GM21717 (cell line): ENCODE results near the gene MYH10.

Experiments used
- ATAC-seq: cut with Tn5 transposase; IDR thresholded peaks from one replicate; pipeline ENCODE4 v1.9.1; 2021; ENCODE audit warnings: mild to moderate bottlenecking, moderate library complexity; ENCODE audit not compliant: unreplicated experiment

The MYH10 gene

GRCh38 chr17:8499614-8500013 lies 130.9 kb downstream of the MYH10 start:
- ATAC-seq = no peak

GRCh38 chr17:8499171-8499570 lies 131.4 kb downstream of the MYH10 start:
- no peak for ATAC-seq

DNA sequence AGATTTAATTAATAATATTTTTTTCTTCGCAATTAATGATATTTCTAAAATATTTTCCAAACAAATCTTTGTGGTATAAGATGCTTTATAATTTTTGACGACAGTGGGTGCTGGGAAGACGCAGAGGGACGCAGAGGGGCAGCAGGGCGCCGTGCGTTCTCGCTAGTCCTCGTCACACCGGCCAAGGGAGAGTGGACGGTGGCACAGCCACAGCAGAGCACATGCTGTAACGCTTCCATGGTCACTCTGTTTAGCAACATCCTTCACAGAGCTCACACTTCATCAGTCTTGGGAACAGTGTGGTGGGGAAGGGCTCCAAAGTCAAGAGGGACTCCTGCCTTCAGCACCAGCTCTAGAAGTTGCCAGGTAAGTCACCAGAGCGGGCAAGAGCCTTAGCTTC lies 134.4 kb downstream of the MYH10 start:
- ATAC-seq = no peak

DNA sequence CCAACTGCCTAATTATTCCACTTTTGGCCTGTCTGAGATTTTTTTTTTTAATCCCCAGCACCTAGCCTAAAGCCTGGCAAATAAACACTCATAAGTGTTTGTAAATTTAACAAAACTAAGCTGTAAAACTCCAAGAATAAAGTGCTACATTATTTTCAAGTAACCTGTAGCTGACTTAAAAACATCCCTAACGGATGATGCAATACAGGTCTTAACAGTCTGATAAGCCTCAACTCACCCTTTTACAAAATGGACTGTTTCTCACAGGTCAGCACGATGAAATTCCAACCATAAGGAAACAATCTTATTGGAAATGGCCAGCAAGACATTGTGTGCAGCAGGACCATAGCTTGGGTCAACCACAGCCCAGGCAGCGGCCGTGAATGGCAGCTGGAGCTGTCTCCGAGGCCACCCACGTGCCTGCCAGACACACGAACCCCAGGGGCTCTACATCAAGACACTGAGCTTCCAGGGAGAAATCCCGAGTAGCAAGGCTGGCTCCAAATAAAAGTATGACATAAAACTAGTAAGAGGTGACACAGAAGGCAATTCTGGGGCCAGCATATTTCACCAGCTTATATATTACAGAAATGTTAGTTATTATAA lies 135.9 kb downstream of the MYH10 start:
- no peak for ATAC-seq

- no peak for ATAC-seq
Observed at GRCh38 chr17:8494021-8494420, 136.5 kb downstream of the MYH10 start.

- no peak for ATAC-seq
Observed at GRCh38 chr17:8492121-8492520, 138.4 kb downstream of the MYH10 start.

DNA sequence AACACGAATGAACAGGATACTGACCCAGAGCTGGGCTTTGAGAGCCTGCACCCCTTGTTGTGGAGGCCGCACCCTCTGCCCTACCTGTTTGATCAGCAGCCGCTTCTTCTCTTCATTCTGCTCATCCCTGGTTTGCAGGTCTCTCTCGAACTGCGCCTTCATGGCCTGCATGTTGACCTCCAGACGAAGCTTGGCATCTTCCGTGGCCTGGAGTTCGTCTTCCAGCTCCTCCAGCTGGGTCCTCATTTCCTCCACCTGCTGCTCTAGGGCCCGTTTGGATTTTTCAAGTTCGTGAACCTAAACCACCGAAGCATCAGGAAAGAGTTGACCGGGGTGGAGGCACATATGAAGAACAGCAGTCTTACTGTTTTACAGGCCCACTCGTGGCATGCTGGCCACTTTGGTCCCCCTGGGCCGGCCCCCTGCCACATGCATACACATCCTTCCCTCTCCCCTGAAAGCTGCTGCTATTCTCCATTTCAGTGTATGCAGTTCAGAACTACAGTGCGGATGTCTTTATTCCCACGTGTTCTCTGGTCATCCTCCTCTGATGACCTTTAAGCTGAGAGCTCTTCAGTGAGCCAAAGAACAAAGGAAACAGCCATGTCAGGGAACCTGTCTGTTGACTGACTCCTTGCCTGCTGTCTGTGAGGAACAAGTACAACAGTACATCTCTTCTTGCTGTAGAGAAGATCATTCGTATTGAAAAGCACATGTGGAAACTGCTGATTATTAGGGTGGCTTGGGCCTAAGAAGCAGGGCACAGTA lies 140.1 kb downstream of the MYH10 start:
- ATAC-seq = no peak

DNA sequence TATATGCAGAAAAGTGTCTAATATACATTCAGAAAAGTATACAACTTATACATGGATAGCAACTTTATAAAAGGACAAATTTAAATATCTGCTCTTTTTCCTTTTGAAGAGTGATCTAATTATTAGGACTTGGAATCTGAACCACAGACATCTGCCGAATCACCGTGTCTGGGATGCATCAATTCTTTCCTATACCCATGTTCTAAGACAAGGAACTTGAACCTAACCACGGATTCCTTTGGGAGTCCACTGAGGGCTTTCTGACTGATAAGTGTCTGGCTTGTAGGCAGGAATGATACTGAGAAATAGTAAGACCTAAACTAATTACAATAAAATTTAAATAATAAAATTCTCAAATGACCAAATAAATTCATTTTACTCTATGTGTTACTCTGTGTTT lies 140.7 kb downstream of the MYH10 start:
- no peak for ATAC-seq

- no peak for ATAC-seq
Observed at GRCh38 chr17:8488901-8489300, 141.6 kb downstream of the MYH10 start.

DNA sequence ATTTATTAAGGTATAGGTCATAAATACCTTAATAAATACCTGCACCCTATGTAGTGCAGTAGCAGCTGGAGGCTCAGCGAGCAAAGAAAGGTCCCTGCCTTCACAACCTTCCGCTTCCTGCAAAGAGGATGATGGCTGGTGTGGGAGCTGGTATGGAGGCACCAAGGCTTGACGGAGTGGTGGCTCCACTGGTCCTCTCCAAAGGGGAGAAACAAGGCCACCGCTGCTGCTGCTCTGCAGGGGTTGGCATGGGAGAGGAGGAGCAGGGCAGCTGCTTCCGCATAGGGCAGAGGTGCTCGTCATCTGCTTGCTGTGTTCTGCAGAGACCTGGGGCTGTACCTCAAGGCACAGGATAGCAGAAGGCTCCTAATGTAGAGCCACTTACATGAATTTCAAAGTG lies 142.0 kb downstream of the MYH10 start:
- ATAC-seq = no peak

- ATAC-seq = no peak
Observed at GRCh38 chr17:8487743-8488142, 142.8 kb downstream of the MYH10 start.

GRCh38 chr17:8487130-8487645 lies 143.3 kb downstream of the MYH10 start:
- no peak for ATAC-seq

DNA sequence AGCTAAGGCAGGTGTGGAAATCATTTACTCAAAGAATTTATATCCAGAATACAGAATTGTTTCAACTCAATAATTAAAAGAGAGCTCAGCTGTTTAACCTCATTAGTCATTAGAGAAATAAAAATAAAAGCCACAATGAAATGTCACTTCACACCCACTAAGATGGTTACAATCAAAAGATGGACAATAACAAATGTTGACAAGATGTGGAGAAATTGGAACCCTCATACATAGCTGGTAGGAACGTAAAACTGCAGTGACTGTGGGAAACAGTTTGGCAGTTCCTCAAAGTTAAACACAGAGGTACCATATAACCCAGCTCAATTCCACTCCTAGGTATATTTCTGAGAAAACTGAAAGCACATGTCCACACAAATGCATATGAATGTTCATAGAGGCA lies 145.0 kb downstream of the MYH10 start:
- ATAC-seq = no peak

DNA sequence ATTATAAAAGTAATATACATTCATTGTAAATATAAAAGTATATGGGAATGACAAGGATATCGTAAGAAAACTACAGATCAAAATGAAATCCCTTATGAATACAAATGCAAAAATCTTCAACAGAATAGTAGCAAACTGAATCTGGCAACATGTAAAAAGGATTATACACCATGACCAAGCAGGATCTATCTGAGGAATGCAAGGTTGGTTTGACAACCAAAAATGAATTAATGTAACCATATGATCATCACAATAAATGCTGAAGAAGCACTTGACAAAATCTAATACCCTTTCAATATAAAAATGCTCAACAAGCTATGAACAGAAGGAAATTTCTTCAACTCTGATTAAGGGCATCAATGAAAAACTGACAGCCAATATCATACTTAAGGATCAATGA lies 146.1 kb downstream of the MYH10 start:
- ATAC-seq = no peak

GRCh38 chr17:8482546-8482945 lies 148.0 kb downstream of the MYH10 start:
- no peak for ATAC-seq

DNA sequence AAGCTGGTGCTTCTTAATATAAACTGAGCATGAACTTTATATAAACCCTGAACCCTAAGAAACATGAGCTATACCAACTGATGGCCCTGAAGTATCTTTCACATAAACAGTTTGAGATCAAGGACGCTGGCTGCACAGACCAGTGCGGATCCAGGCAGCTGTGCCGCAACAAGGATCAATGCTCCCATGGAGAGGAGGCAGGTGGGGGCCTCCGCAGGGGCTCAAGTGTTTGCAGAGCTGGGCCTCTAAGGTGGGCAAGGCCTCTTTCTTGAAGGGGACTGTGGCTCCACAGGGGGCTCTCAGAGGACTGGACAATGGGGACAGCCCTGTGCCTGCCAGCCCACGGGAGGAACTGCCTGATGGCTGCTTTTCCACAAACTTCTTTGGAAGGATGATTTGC lies 148.8 kb downstream of the MYH10 start:
- ATAC-seq = no peak

- no peak for ATAC-seq
Observed at GRCh38 chr17:8481089-8481488, 149.4 kb downstream of the MYH10 start.

DNA sequence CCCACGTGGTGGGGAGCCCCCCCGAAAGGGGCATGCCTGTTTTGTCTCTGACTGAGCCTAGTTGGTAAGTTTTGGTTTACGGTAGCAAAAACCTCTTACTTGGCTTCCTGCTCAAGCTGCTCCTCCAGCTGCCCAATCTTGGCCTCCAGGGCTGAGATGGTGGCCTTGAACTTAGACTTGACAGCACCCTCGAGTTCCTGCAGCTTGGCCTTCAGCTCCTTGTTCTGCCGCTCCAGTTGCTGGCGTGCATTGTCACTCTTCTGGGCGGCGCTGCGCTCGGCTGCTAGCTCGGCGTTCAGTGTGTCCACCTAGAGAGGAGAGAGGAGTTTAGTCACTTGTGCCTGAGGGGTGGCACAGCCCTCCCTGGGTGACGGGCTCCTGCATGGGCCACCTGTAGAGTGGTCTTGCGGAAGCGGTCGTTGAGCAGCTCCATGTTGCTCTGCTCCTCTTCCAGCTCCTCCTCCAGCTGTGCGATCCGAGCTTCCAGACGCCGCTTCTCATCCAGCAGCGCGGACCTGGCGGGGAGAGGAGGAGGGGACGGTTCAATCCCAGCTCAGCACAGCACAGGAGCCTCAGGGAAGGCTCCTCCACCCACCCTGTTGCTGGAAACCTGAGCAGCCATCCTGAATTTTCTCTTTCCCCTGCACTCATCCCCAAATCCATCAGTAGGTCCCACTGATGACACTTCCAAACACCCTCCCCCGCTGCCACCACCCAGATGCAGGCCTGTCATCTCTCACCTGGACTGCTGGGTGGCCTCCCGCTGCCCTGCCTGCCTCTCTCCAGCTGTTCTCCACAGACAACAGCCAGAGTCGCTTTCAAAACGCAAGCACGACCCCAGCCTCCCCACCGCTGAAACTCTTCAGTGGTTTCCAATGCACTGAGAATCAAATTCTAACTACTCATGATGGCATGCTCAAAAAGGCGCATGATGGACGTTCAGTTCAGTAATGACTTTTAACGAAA lies 150.2 kb downstream of the MYH10 start:
- no peak for ATAC-seq

GRCh38 chr17:8479431-8479947 lies 151.0 kb downstream of the MYH10 start:
- ATAC-seq = no peak

- ATAC-seq = no peak
Observed at GRCh38 chr17:8477715-8478441, 152.6 kb downstream of the MYH10 start.
